ENCODE results near the gene PATJ.

Gene PATJ

GRCh38 chr1:62057230-62057629, 314.9 kb downstream of the PATJ start:
- DNase-seq = no peak

- no peak for DNase-seq
Observed at GRCh38 chr1:62057641-62058290, 315.5 kb downstream of the PATJ start.

GRCh38 chr1:62058956-62059355, 316.7 kb downstream of the PATJ start:
- no peak for DNase-seq

- no peak for DNase-seq
Observed at GRCh38 chr1:62062087-62062486, 319.8 kb downstream of the PATJ start.

- no peak for DNase-seq
Observed at GRCh38 chr1:62064829-62065407, 322.6 kb downstream of the PATJ start.

GRCh38 chr1:62066713-62067112, 324.4 kb downstream of the PATJ start:
- no peak for DNase-seq

GRCh38 chr1:62068416-62068843, 326.1 kb downstream of the PATJ start:
- DNase-seq = no peak

- DNase-seq = no peak
Observed at GRCh38 chr1:62068978-62069377, 326.7 kb downstream of the PATJ start.

- DNase-seq = no peak
Observed at GRCh38 chr1:62070384-62071011, 328.2 kb downstream of the PATJ start.

- no peak for DNase-seq
Observed at GRCh38 chr1:62071695-62072094, 329.4 kb downstream of the PATJ start.

- DNase-seq = peak; percentile 35
Observed at GRCh38 chr1:62076286-62076685, 334.0 kb downstream of the PATJ start.

- DNase-seq = no peak
Observed at GRCh38 chr1:62077821-62078220, 335.5 kb downstream of the PATJ start.

GRCh38 chr1:62082456-62083363, 340.4 kb downstream of the PATJ start:
- peak; percentile 28 for DNase-seq

GRCh38 chr1:62084310-62084890, 342.1 kb downstream of the PATJ start:
- no peak for DNase-seq

- DNase-seq = no peak
Observed at GRCh38 chr1:62088439-62088838, 346.2 kb downstream of the PATJ start.

- DNase-seq = no peak
Observed at GRCh38 chr1:62089570-62089969, 347.3 kb downstream of the PATJ start.

- no peak for DNase-seq
Observed at GRCh38 chr1:62090016-62090415, 347.7 kb downstream of the PATJ start.

GRCh38 chr1:62092110-62092509, 349.8 kb downstream of the PATJ start:
- DNase-seq = no peak

GRCh38 chr1:62093261-62093660, 351.0 kb downstream of the PATJ start:
- DNase-seq = no peak

GRCh38 chr1:62097464-62097863, 355.2 kb downstream of the PATJ start:
- no peak for DNase-seq

- DNase-seq = no peak
Observed at GRCh38 chr1:62100442-62100841, 358.2 kb downstream of the PATJ start.

- no peak for DNase-seq
Observed at GRCh38 chr1:62103846-62104245, 361.6 kb downstream of the PATJ start.

GRCh38 chr1:62107923-62108322, 365.6 kb downstream of the PATJ start:
- DNase-seq = no peak

Data from NCI-H2029 (cell line).